Measurements from ENCODE around the gene SLC25A5. TPM values are rescaled to one million over a fixed set of nuclear protein-coding genes. Genes with fewer than 3 reads are reported as not detected.

The SLC25A5 gene
- total and polyA plus RNA-seq, 10 of the 15 experiments (the other 5 are each of a cell fraction or from before 2014, with no cell fraction given), result 361 to 3,863 (median 618) TPM

GRCh38 chrX:119507206-119507605, 39.0 kb downstream of the SLC25A5 start:
- ChIA-PET POLR2A (no interaction called here), CTCF (interaction anchor here (0.6 to 1.2 kb wide), 3 partner anchors 8 to 20 kb away, joined by 3 to 5 read pairs (median 3); no protein-coding TSS in a partner anchor), RAD21 (ENCODE audit: unreplicated experiment) (interaction anchor here (0.8 kb wide), 1 partner anchor 38 kb away, joined by 3 read pairs; no protein-coding TSS in a partner anchor), SMC1A (ENCODE audit: uncharacterized antibody, unreplicated experiment) (interaction anchor here (0.9 kb wide), 1 partner anchor 15 kb away, joined by 3 read pairs; no protein-coding TSS in a partner anchor)
- WGBS (ENCODE audit: insufficient coverage, insufficient replicate concordance, low lambda C conversion rate, missing lambda C conversion rate), result 76% methylated on average over 6 of the region's 6 CpGs
- DNase-seq (ENCODE audit: low read depth, low spot score) (no peak), ATAC-seq (no peak), FAIRE-seq (no peak)
- no peaks in the 10 kb centered on the region for H3K79me2 ChIP-seq (ENCODE audit: control insufficient read depth, insufficient read depth, low read length)
- H3K9ac ChIP-seq (ENCODE audit: control insufficient read depth, insufficient read depth, low read length), result no peak overlapping the region
- no peak overlapping the region for H3K4me2 ChIP-seq (ENCODE audit: control insufficient read depth, insufficient read depth)
- BruUV-seq (replicated peaks), result no TSS peak
- no peaks in the 10 kb centered on the region for H3K36me3 ChIP-seq (ENCODE audit: control insufficient read depth in 2 of 2, insufficient read depth in 2 of 2, low read length in 1 of 2)
- H2AFZ ChIP-seq (ENCODE audit: control insufficient read depth, low read depth, low read length), result no peak overlapping the region
- no peaks in the 10 kb centered on the region for H3K27me3 ChIP-seq (replicated peaks in 1 of 2; ENCODE audit: control insufficient read depth in 2 of 2, insufficient read depth in 2 of 2, low read length in 1 of 2)
- no peaks in the 10 kb centered on the region for H3K9me3 ChIP-seq (replicated peaks; ENCODE audit: control insufficient read depth, insufficient read depth, low read length)
- H3K4me3 ChIP-seq, result no peak overlapping the region
- no peaks in the 10 kb centered on the region for H4K20me1 ChIP-seq (ENCODE audit: control insufficient read depth, insufficient read depth)
- intact Hi-C loops (cut with micrococcal nuclease; ENCODE audit: unreplicated experiment), result no loop called here
- in situ Hi-C loops (cut with MboI), result no loop called here
- no peak for TF ChIP-seq TCF3 (IDR thresholded peaks at IDR 0.05; ENCODE audit: borderline replicate concordance, insufficient read depth, low read depth, low read length)
- TF ChIP-seq IKZF2 (IDR thresholded peaks at IDR 0.05), result no peak
- no peak for TF ChIP-seq E2F4 (IDR thresholded peaks at IDR 0.05; ENCODE audit: low read depth, low read length)
- TF ChIP-seq CHD4 (IDR thresholded peaks at IDR 0.05), result no peak
- TF ChIP-seq ZNF384 (IDR thresholded peaks at IDR 0.05; ENCODE audit: borderline replicate concordance, low read depth, low read length), result no peak
- TF ChIP-seq POLR2A (IDR thresholded peaks at IDR 0.05; ENCODE audit: low read depth, low read length), result no peak
- TF ChIP-seq ZNF592 (IDR thresholded peaks at IDR 0.05), result no peak
- no peak for TF ChIP-seq POLR2AphosphoS2 (IDR thresholded peaks at IDR 0.05; ENCODE audit: low read depth, low read length)
- no peak for TF ChIP-seq ATF3 (IDR thresholded peaks at IDR 0.05; ENCODE audit: borderline replicate concordance, extremely low read depth, low read depth, low read length)
- no peak for TF ChIP-seq ELK1 (IDR thresholded peaks at IDR 0.05; ENCODE audit: low read depth, low read length)
- no peak for TF ChIP-seq POU2F2 (IDR thresholded peaks at IDR 0.05; ENCODE audit: borderline replicate concordance, low read depth, low read length)
- no peaks in the 10 kb centered on the region for H3K4me1 ChIP-seq (ENCODE audit: control insufficient read depth, insufficient read depth, low read length)
- H3K27ac ChIP-seq (ENCODE audit: control insufficient read depth, insufficient read depth), result no peak overlapping the region
